Heart left ventricle (tissue), 16 donors: ENCODE data around the gene AGPAT4. TPM values are rescaled to one million over a fixed set of nuclear protein-coding genes. Genes with fewer than 3 reads are reported as not detected.

Experiments used
- ATAC-seq, 4 donors: fragments of 200-7000 bp; cut with Tn5 transposase; one replicate each; pipeline ENCODE4 v1.9.1; 2020 to 2022; ENCODE audit warnings: moderate library complexity in 4 of 4, mild to moderate bottlenecking in 3 of 4, moderate number of reproducible peaks in 1 of 4
- DNase-seq, 5 donors: peaks; one replicate each; pipeline ENCODE4 v3.0.0-alpha.2; 2020
- H3K27ac ChIP-seq, 12 donors: fragments of 200-600 bp; sonication (generic) in 4 of 12; one replicate each; pipeline versions ENCODE4 v1.5.0 to v1.8.0; 2016 to 2022; ENCODE audit warnings: mild to moderate bottlenecking in 2 of 12
- H3K27me3 ChIP-seq, 9 donors: fragments of 200-600 bp; sonication (generic) in 2 of 9; one replicate each; pipeline versions ENCODE4 v1.5.1 to v1.8.0; 2016 to 2022; ENCODE audit warnings: mild to moderate bottlenecking in 3 of 9
- H3K36me3 ChIP-seq, 9 donors: fragments of 200-600 bp; sonication (generic) in 2 of 9; one replicate each; pipeline versions ENCODE4 v1.5.0 to v1.8.0; 2018 to 2022; ENCODE audit warnings: mild to moderate bottlenecking in 2 of 9
- H3K4me1 ChIP-seq, 12 donors: fragments of 200-600 bp; sonication (generic) in 4 of 12; one replicate each; pipeline versions ENCODE4 v1.5.0 to v1.8.0; 2016 to 2022; ENCODE audit warnings: mild to moderate bottlenecking in 3 of 12
- H3K4me3 ChIP-seq, 12 donors: fragments of 200-600 bp; sonication (generic) in 4 of 12; one replicate each; pipeline versions ENCODE4 v1.5.0 to v1.8.0; 2017 to 2022; ENCODE audit warnings: mild to moderate bottlenecking in 9 of 12, moderate library complexity in 4 of 12
- H3K9me3 ChIP-seq, 12 donors: fragments of 200-600 bp; sonication (generic) in 4 of 12; one replicate each; pipeline versions ENCODE4 v1.5.0 to v1.8.0; 2016 to 2022; ENCODE audit warnings: mild to moderate bottlenecking in 1 of 12
- POLR2A ChIP-seq, 2 donors: fragments of 450-650 bp; IDR thresholded peaks; one replicate each; pipeline ENCODE4 v1.6.1; 2017; ENCODE audit warnings: antibody characterized with exemption in 2 of 2, mild to moderate bottlenecking in 2 of 2, moderate library complexity in 2 of 2
- WGBS, 4 donors: extraction: QIAGEN DNeasy Blood & Tissue Kit in 2 of 4; methylation state at CpG; one replicate each; pipeline versions ENCODE4 v1.1.5 to v1.1.7; 2013 to 2018; 5-methylcytosine and 5-hydroxymethylcytosine counted together
- intact Hi-C, 10 donors: fragments of 100-400 bp; cut with DNase I; formaldehyde crosslinking; loops; one replicate each; pipeline versions ENCODE4 v1.11.1 to v1.14.2; 2022
- polyA plus RNA-seq, 2 donors: library from polyadenylated mRNA; stranded (reverse); fragments of 200-250 nt; gene quantifications; one replicate each; pipeline ENCODE4 v1.2.3, GENCODE V29; 2013
- total RNA-seq, 9 donors: library from RNA; depleted of rRNA in 2 of 9; stranded (reverse); fragments of >200 nt in 2 of 9; fragmentation: NEBNext Ultra II Directional in 3 of 9; extraction: Animal tissue kit (Norgen Biotek cat#: 25700) in 3 of 9; gene quantifications; one replicate each; pipeline versions ENCODE4 v1.1.0 to v1.2.4, GENCODE V29; 2016 to 2023
- TF ChIP-seq, protein P1 (sequence below), 12 donors: fragments of 200-600 bp; sonication (generic) in 4 of 12; IDR thresholded peaks; one replicate each; pipeline versions ENCODE4 v1.5.0 to v1.8.0; 2018 to 2022; ENCODE audit warnings: antibody characterized with exemption in 12 of 12, mild to moderate bottlenecking in 5 of 12
- donor health status: ischemic (EF 13 %, LVEDD 7.1; RV severe dilation, severe dysfunction).
- donor health status: healthy with polysubstance abuse.
- donor health status: DM: no; HTN: yes; CAD: no.
- donor health status: DM: no; HTN: no; CAD: no.
- donor health status: ischemic (EF 25% LVEDD 6.9; RV normal size, moderate dysfunction).
- donor health status: ischemic (EF 25% LVEDD 5.7; RV mildly dilated, moderate dysfunction).
- donor health status: healthy.
- donor health status: DM: yes; HTN: yes; CAD: no.
- donor health status: ischemic (EF 35%, LVEDD 5.7; RV mildly dilated, moderate dysfunction).
- donor health status: nonischemic (EF 11% LVEDD 7.7; RV severe dilation, severe dysfunction).
- donor health status: DM: yes; HTN: yes; CAD: no.
- donor health status: PGD.
- donor health status: ischemic (EF 29% LVEDD 5.4; RV normal size, mild dysfunction).
- donor health status: nonischemic (EF 23%, LVEDD 6.1; RV moderate dilation, normal function).

The AGPAT4 gene
- total and polyA plus RNA-seq, 11 donors, result 0.83 to 5.0 (median 1.8) TPM

DNA sequence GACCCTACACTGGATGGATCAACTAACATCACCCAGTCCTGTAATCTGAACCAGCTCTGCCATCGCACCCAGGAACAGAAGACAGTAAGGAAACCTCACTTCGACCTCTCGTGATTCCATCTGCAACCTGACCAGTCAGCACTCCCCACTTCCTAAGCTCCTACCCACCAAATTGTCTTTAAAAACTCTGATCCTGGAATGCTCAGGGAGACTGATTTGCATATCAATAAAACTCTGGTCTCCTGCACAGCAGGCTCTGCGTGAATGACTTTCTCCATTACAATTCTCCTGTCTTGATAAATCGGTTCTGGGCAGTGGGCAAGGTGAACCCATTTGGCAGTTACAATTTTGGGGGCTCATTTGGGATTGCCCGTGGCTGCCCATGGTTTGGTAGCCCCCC, 18.3 kb upstream of the AGPAT4 start:
- no peak for DNase-seq
- Histone ChIP-seq H3K36me3 (no peaks in the 10 kb centered on the region), H3K4me1 (no peaks in the 10 kb centered on the region), H3K4me3 (no peak overlapping the region), H3K9me3 (no peaks in the 10 kb centered on the region), H3K27ac (no peak overlapping the region), H3K27me3 (no peaks in the 10 kb centered on the region)
- TF ChIP-seq, protein P1, sequence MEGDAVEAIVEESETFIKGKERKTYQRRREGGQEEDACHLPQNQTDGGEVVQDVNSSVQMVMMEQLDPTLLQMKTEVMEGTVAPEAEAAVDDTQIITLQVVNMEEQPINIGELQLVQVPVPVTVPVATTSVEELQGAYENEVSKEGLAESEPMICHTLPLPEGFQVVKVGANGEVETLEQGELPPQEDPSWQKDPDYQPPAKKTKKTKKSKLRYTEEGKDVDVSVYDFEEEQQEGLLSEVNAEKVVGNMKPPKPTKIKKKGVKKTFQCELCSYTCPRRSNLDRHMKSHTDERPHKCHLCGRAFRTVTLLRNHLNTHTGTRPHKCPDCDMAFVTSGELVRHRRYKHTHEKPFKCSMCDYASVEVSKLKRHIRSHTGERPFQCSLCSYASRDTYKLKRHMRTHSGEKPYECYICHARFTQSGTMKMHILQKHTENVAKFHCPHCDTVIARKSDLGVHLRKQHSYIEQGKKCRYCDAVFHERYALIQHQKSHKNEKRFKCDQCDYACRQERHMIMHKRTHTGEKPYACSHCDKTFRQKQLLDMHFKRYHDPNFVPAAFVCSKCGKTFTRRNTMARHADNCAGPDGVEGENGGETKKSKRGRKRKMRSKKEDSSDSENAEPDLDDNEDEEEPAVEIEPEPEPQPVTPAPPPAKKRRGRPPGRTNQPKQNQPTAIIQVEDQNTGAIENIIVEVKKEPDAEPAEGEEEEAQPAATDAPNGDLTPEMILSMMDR (IDR thresholded peaks at IDR 0.05), result no peak
- no peak for TF ChIP-seq POLR2A (IDR thresholded peaks at IDR 0.05)
- ATAC-seq, result no peak
- WGBS, 4 donors, result 89 to 100% (median 90%) methylated on average over 6 of the region's 6 CpGs
- intact Hi-C loops, result no loop called here

DNA sequence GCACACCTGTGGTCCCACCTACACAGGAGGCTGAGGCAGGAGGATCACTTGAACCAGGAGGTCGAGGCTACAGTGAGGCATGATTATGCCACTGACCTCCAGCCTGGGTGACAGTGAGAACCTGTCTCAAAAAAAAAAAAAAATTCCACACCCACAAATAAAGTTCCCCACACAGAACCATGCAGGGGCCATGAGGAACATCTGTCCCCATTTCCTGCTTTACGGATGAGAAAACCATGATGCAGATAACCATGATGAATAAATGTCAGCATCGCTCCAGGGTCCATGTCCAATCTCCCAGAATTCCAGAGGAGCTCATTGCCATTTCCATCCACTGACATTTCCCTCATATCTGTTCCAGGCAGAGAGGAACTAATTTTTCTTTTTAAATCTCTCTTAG, 16.9 kb upstream of the AGPAT4 start:
- H3K27me3 ChIP-seq, result no peaks in the 10 kb centered on the region
- 64 to 76% (median 69%) methylated on average over 3 of the region's 3 CpGs for WGBS, 4 donors
- H3K27ac ChIP-seq, result no peak overlapping the region
- no peak for ATAC-seq
- DNase-seq, result no peak
- TF ChIP-seq POLR2A (IDR thresholded peaks at IDR 0.05), result no peak
- H3K4me3 ChIP-seq, result no peak overlapping the region
- no peaks in the 10 kb centered on the region for H3K36me3 ChIP-seq
- intact Hi-C loops, result no loop called here
- no peaks in the 10 kb centered on the region for H3K4me1 ChIP-seq
- H3K9me3 ChIP-seq, result no peaks in the 10 kb centered on the region

DNA sequence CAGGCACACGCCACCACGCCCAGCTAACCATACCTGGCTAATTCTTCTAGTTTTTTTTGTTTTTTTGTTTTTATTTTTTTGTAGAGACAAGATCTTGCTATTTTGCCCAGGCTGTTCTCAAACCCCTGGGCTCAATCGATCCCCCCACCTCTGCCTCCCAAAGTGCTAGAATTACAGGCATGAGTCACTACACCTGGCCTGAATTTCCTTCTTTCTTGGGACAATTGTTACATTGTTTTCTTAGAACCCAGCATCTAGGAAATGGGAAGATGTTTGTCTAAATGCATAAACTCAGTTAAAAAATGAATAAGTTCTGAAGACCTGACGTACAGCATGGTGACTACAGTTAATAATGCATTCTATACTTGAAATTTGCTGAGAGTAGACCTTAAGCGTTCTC, 10.8 kb upstream of the AGPAT4 start:
- Histone ChIP-seq H3K4me1 (no peaks in the 10 kb centered on the region), H3K9me3 (peaks cover 0 to 4% (median 0%) of the 10 kb centered on the region in 12 donors), H3K4me3 (no peak overlapping the region), H3K27me3 (no peaks in the 10 kb centered on the region), H3K36me3 (no peaks in the 10 kb centered on the region), H3K27ac (no peak overlapping the region)
- no peak for TF ChIP-seq POLR2A (IDR thresholded peaks at IDR 0.05)
- TF ChIP-seq, protein P1 (IDR thresholded peaks at IDR 0.05), result no peak
- ATAC-seq (no peak), DNase-seq (no peak)
- intact Hi-C loops, result no loop called here
- 89 to 95% (median 91%) methylated on average over 5 of the region's 5 CpGs for WGBS, 4 donors

DNA sequence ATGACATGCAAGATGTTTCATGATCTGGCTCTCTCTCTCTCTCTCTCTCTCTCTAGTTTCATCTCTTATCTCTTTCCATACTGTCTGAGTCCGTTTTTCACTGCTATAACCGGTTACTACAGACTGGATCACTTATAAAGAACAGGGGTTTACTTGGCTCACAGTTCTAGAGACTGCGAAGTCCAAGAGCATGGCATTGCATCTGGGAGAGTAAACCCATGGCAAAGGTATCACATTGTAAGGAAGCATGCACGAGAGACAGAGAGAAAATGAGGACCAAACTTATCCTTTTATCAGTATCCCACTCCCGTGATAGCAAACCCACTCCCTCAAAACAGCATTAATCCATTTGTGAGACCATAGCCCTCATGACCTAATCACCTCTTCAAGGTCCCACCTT, 7.2 kb upstream of the AGPAT4 start:
- peaks cover 0 to 4% (median 0%) of the 10 kb centered on the region in 12 donors for H3K9me3 ChIP-seq
- TF ChIP-seq, protein P1 (IDR thresholded peaks at IDR 0.05), result no peak
- TF ChIP-seq POLR2A (IDR thresholded peaks at IDR 0.05), result no peak
- no peak overlapping the region for H3K27ac ChIP-seq
- DNase-seq (no peak), ATAC-seq (no peak)
- no peak overlapping the region for H3K4me3 ChIP-seq
- H3K27me3 ChIP-seq, result no peaks in the 10 kb centered on the region
- H3K4me1 ChIP-seq, result no peaks in the 10 kb centered on the region
- 77 to 83% (median 79%) methylated on average over 5 of the region's 5 CpGs for WGBS, 4 donors
- intact Hi-C loops, result no loop called here
- no peaks in the 10 kb centered on the region for H3K36me3 ChIP-seq

DNA sequence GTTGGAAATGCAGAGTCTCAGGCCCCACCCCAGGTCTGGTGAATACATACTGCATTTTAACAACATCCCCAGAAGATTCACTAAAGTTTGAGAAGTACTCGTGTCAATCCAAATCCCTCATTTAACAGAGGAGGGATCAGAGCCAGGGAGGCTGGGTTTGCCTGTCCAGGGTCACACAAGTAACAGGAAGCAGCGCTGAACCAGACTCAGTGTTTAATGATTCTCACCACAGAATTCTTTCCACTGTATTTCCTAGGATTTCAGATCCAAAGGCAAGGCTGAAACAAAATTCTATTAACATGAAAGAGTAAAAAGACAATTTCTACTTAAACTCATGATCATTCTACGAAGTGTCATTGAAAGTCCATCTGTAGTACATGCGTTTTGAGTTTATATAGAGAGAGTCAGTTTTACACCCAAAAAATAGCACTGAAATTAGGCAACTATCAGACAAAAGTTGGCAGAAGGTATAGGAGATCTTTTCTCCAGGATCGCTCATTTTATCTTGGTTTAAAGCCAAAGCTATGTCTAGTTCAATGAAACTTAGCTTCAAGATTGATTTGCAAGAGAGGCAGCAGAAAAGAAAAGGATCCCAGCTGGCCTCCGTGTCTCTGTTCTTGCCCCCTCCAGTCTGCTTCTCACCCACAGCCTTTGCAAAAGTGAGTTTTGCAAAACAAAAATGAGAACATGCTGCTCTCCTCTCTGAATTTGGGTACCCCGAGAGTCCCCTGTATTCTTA, 6.0 kb upstream of the AGPAT4 start:
- Histone ChIP-seq H3K27ac (no peak overlapping the region), H3K27me3 (no peaks in the 10 kb centered on the region), H3K9me3 (peaks cover 0 to 4% (median 0%) of the 10 kb centered on the region in 12 donors), H3K4me1 (peaks cover 0 to under 1% (median 0%) of the 10 kb centered on the region in 12 donors), H3K36me3 (no peaks in the 10 kb centered on the region), H3K4me3 (no peak overlapping the region)
- intact Hi-C loops, result no loop called here
- ATAC-seq, result no peak
- 70 to 78% (median 73%) methylated on average over 7 of the region's 7 CpGs for WGBS, 4 donors
- TF ChIP-seq, protein P1 (IDR thresholded peaks at IDR 0.05), result no peak
- TF ChIP-seq POLR2A (IDR thresholded peaks at IDR 0.05), result no peak
- no peak for DNase-seq
